Adrenal gland (tissue), 12 donors: Measurements from ENCODE around the gene JAM2. TPM values are rescaled to one million over a fixed set of nuclear protein-coding genes. Genes with fewer than 3 reads are reported as not detected.

Experiments
- DNase-seq, 7 donors: peaks; one replicate each; pipeline ENCODE4 v3.0.0-alpha.2; 2019 to 2020
- H3K27ac ChIP-seq, 5 donors: fragments of 200-600 bp; sonication (generic) in 4 of 5; 1 replicate in 3 of 5; 2 replicates in 2 of 5; pipeline versions ENCODE4 v1.5.1 to v1.8.0; 2016 to 2020; ENCODE audit warnings: mild to moderate bottlenecking in 1 of 5
- H3K27me3 ChIP-seq: fragments of 200-600 bp; 2 replicates; pipeline ENCODE4 v1.8.0; 2021
- H3K36me3 ChIP-seq, 2 donors: fragments of 200-600 bp; replicated peaks in 1 of 2; 1 replicate in 1 of 2; 2 replicates in 1 of 2; pipeline versions ENCODE4 v1.5.1 to v1.8.0; 2018 to 2022
- H3K4me1 ChIP-seq, 2 donors: fragments of 200-600 bp; replicated peaks in 1 of 2; 1 replicate in 1 of 2; 2 replicates in 1 of 2; pipeline versions ENCODE4 v1.5.1 to v1.8.0; 2018 to 2021
- H3K4me3 ChIP-seq, 4 donors: fragments of 200-600 bp; sonication (generic) in 3 of 4; one replicate each; pipeline ENCODE4 v1.5.1; 2016 to 2018
- H3K9me3 ChIP-seq, 3 donors: fragments of 200-600 bp; sonication (generic) in 1 of 3; replicated peaks in 1 of 3; 1 replicate in 2 of 3; 2 replicates in 1 of 3; pipeline versions ENCODE4 v1.5.1 to v1.8.0; 2016 to 2021
- POLR2A ChIP-seq, 2 donors: fragments of 450-650 bp; IDR thresholded peaks; one replicate each; pipeline ENCODE4 v1.6.1; 2017; ENCODE audit warnings: antibody characterized with exemption in 2 of 2, mild to moderate bottlenecking in 2 of 2, moderate library complexity in 1 of 2
- WGBS, 4 donors: extraction: QIAGEN DNeasy Blood & Tissue Kit in 2 of 4; methylation state at CpG; one replicate each; pipeline versions ENCODE4 v1.1.5 to v1.1.7; 2013 to 2017; 5-methylcytosine and 5-hydroxymethylcytosine counted together
- intact Hi-C, 2 donors: fragments of 100-400 bp; cut with DNase I; formaldehyde crosslinking; loops; one replicate each; pipeline versions ENCODE4 v1.14.1 to v1.15.0; 2022 to 2023
- polyA plus RNA-seq, 3 donors: library from polyadenylated mRNA; stranded (reverse); fragments of 200-250 nt in 2 of 3; fragments of 350-450 nt in 1 of 3; fragmentation: Illumina TruSeq in 1 of 3; extraction: RNeasy Lipid Tissue Mini Kit (QIAGEN cat#74804) in 1 of 3; gene quantifications; one replicate each; pipeline ENCODE4 v1.2.3, GENCODE V29; 2013 to 2014
- total RNA-seq, 9 donors: library from RNA; depleted of rRNA in 4 of 9; stranded (reverse); fragments of >200 nt in 4 of 9; fragments of 120-200 nt in 1 of 9; fragmentation: NEBNext Ultra II Directional in 1 of 9; extraction: Animal tissue kit (Norgen Biotek cat#: 25700) in 1 of 9; gene quantifications; one replicate each; pipeline versions ENCODE4 v1.1.0 to v1.2.4, GENCODE V29; 2013 to 2023
- TF ChIP-seq, protein P1 (sequence below), 6 experiments: fragments of 450-650 bp in 4 of 6; fragments of 200-600 bp in 2 of 6; sonication (generic) in 1 of 6; IDR thresholded peaks; 1 replicate in 5 of 6; 2 replicates in 1 of 6; pipeline versions ENCODE4 v1.5.1 to v1.8.0; 2016 to 2021; ENCODE audit warnings: antibody characterized with exemption in 6 of 6, mild to moderate bottlenecking in 2 of 6, moderate library complexity in 1 of 6
- donor health status: healthy with polysubstance abuse.
- donor health status: Bipolar disorder and iron deficiency.
- donor health status: DM: yes; HTN: yes; CAD: no.
- donor health status: DM: no; HTN: no; CAD: no.
- donor health status: DM: no; HTN: no; CAD: no.
- donor health status: DM: yes; HTN: yes; CAD: no.

Gene JAM2
- total and polyA plus RNA-seq, 12 donors: 2.1 to 38.6 (median 17.7) TPM

DNA sequence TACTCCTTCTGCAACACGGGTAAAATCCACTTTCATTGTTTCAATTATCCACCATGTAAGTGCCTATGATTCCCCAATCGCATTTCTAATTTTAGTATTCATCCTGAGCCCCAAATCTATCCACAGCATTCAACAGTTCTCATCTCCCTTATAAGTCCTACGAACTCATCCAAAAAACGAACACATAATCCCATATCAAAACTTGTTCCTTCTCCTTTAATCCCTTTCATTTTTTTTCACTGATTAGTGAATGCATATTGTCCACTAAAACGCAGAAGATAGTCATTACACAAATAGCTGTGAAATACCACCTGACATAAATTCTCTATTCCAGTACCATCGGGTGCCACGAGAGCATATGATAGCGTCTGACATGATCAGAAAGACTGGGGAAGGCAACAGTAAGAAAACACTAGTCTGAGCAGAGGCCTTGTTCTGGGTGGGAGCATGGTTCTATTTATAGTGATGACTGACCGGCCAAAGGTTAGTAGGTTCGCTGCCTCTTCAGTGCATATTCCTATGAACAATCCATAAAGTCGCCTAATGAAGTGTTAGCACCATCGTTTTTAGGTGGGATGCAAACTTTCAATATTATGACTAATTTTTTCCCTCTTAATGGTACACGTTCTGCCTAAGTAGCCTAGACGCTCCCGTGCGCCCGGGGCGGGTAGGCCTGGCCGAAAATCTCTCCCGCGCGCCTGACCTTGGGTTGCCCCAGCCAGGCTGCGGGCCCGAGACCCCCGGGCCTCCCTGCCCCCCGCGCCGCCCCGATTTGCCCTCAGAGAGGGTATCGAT lies 95.0 kb downstream of the JAM2 start:
- peak overlapping the region; percentile 38 to 79 (median 55) for H3K4me3 ChIP-seq
- intact Hi-C loops: no loop called here
- peak overlapping the region; percentile 90 to 100 (median 99) for H3K27ac ChIP-seq
- 4 to 5% (median 5%) methylated on average over 21 to 30 of the region's 30 CpGs for WGBS, 4 donors
- peaks cover 30 to 51% of the 10 kb centered on the region in 2 donors for H3K4me1 ChIP-seq
- TF ChIP-seq POLR2A (IDR thresholded peaks at IDR 0.05): peak in 1 of 2 donors; percentile 13
- TF ChIP-seq, protein P1, sequence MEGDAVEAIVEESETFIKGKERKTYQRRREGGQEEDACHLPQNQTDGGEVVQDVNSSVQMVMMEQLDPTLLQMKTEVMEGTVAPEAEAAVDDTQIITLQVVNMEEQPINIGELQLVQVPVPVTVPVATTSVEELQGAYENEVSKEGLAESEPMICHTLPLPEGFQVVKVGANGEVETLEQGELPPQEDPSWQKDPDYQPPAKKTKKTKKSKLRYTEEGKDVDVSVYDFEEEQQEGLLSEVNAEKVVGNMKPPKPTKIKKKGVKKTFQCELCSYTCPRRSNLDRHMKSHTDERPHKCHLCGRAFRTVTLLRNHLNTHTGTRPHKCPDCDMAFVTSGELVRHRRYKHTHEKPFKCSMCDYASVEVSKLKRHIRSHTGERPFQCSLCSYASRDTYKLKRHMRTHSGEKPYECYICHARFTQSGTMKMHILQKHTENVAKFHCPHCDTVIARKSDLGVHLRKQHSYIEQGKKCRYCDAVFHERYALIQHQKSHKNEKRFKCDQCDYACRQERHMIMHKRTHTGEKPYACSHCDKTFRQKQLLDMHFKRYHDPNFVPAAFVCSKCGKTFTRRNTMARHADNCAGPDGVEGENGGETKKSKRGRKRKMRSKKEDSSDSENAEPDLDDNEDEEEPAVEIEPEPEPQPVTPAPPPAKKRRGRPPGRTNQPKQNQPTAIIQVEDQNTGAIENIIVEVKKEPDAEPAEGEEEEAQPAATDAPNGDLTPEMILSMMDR (IDR thresholded peaks at IDR 0.05): peak in 1 of 6 experiments; percentile 4
- H3K36me3 ChIP-seq: peaks cover 0 to 6% of the 10 kb centered on the region in 2 donors
- no peaks in the 10 kb centered on the region for H3K9me3 ChIP-seq
- peak in 4 of 7 donors; percentile 23 to 44 (median 36) for DNase-seq
- no peaks in the 10 kb centered on the region for H3K27me3 ChIP-seq

DNA sequence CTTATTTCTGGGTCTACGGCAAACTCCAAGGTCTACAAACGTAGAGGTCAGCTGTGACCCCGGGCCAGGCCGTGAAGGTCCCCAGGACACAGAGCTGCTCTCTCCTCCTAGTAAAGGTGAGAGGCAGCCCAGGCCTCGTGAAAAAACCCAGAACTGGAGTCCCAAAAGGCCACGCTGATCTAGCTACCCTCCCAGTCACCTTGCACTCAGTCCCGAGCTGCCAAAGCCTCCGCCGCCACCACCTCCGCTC lies 95.5 kb downstream of the JAM2 start:
- peak overlapping the region; percentile 38 to 79 (median 55) for H3K4me3 ChIP-seq
- peak overlapping the region; percentile 90 to 100 (median 99) for H3K27ac ChIP-seq
- no peaks in the 10 kb centered on the region for H3K27me3 ChIP-seq
- intact Hi-C loops: no loop called here
- peak; percentile 50 to 91 for TF ChIP-seq POLR2A (IDR thresholded peaks at IDR 0.05)
- TF ChIP-seq, protein P1 (IDR thresholded peaks at IDR 0.05): no peak
- H3K36me3 ChIP-seq: peaks cover 0 to under 1% of the 10 kb centered on the region in 2 donors
- no peak for DNase-seq
- WGBS, 4 donors: 0 to 1% (median 0%) methylated on average over 6 to 10 of the region's 10 CpGs
- peaks cover 30 to 51% of the 10 kb centered on the region in 2 donors for H3K4me1 ChIP-seq
- H3K9me3 ChIP-seq: no peaks in the 10 kb centered on the region

DNA sequence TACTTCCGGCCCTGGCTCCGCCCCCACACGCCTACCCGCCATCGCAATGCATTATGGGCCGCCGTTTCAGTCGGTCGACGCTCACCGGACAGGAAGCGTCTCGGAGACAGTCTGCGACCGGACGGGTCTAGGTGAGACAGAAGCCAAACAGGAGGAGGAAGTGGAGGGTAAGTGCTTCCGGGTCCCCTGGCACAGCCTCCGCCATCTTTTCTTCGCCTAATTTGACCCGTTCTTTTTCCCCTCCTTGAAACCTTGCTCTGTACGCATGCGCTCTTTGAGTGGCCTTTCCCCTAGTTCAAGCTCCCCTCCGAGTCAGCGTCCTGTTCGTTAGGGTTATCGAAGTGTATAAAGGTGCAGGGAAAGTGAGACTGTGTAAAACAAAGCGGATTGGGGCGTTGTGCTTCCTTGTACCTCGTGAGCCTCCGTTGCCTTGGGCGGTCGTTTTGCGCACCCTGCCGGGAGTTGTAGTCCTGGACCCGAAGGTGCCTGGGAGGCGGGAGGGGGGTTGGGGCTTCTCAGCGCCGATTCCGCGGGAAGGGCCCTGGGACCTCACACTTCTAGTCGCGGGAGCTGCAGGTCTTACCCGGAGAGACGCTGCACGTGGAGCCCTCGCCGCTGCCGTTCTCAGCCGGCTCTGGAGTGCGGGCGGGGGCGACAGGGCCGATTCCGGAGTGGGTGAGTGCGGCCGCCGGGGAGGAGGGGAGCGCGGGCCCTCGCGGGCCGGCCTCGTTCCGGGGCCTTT lies 96.0 kb downstream of the JAM2 start, which contains the start of the genes ATP5PF and GABPA:
TSS of gene ATP5PF (minus strand) at position 1 of the 742 bp plus-strand sequence. CDS start 5,110 bp downstream, outside the sequence.
TSS of gene GABPA (plus strand) at position 69 of the 742 bp plus-strand sequence. CDS start 6,627 bp downstream, outside the sequence.
- DNase-seq: peak; percentile 95 to 99 (median 98)
- 0 to 1% (median 0%) methylated on average over 40 to 64 of the region's 64 CpGs for WGBS, 4 donors
- intact Hi-C loops: no loop called here
- peak within 1 kb of the TSS; percentile 90 to 100 (median 99) for H3K27ac ChIP-seq
- H3K4me1 ChIP-seq: peaks cover 30 to 51% of the 10 kb centered on the region in 2 donors
- H3K4me3 ChIP-seq: peak within 1 kb of the TSS; percentile 45 to 79 (median 71)
- H3K9me3 ChIP-seq: no peaks in the 10 kb centered on the region
- no peaks in the 10 kb centered on the region for H3K27me3 ChIP-seq
- peak in 1 of 2 donors; percentile 48 for TF ChIP-seq POLR2A (IDR thresholded peaks at IDR 0.05)
- TF ChIP-seq, protein P1 (IDR thresholded peaks at IDR 0.05): peak in 1 of 6 experiments; percentile 26
- no peaks in the 10 kb centered on the region for H3K36me3 ChIP-seq
